Umbilical cord (tissue), 2 donors: ENCODE data around the gene NFIB. TPM values are rescaled to one million over a fixed set of nuclear protein-coding genes. Genes with fewer than 3 reads are reported as not detected.

Experiments
- DNase-seq: peaks from one replicate; pipeline ENCODE4 v3.0.0-alpha.2; 2015; ENCODE audit warnings: low spot score
- total RNA-seq: library from RNA; depleted of rRNA; stranded (reverse); fragments of >200 nt; gene quantifications from one replicate; pipeline ENCODE4 v1.2.3, GENCODE V29; 2014; ENCODE audit warnings: low replicate concordance; ENCODE audit not compliant: insufficient read depth

NFIB gene
- total RNA-seq, 1 donor from 2014 or later = 33.0 TPM

DNA sequence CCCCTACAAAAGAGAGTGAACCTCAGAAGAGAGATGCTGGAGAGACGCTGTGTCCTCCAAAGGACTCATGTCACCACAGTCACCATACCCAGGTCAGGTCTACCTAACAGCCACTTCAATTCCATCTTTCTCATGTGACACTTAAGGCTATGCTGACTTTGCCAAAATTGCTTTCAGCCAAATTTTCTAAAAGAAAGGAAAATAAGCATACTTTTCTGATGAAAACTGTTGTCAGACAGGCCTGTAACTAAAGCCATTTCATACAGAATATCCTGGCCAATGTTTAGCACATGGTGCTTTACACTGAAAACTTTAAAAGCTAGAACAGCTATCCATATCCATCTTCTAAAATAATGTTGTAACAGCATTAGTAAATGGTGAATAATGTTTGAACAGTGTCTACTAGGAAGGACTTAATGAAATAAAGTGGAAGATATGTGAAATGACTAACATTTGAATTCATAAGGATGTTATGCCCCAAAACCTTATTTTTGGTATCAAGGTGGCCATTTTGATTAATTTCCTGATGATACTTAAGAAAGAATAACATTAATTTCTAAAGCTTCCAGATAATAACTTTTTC is 97.2 kb downstream of the NFIB start:
- DNase-seq = no peak

DNA sequence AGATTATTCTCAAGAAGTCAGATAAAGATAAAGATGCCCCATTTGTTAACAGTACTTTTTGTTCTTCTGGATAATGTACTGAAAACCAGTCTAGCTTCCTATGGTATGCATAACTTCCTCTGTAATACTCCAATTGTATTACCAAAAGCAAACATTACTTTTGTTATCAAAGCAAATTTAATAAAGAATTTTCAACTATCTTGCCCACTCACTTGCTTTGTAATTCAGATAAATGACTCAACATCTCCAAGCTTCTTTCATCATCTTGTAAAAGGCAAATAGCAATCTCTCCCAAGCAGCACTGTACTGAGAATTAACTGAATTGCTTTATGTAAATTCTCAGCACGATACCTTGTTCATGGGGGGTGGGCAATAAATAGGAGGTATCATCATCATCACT is 98.3 kb downstream of the NFIB start:
- DNase-seq = no peak

DNA sequence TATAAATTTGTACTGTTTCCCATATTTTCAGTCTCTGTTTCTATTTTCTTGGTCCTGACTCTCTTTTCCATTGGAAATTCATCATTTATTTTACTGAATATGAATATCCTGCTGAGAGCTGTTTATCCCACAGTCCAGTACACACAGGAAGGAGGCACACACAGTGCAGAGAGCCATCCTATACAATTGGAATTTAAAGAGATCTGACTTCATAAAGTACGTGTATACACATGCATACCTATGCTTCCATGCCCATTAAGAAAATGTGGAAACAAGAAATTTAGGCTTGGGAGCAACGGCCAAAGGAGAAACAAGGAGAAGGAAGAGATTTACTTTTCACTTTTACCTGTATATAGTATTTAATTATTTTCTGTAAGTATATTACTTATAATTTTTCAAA is 99.2 kb downstream of the NFIB start:
- DNase-seq = no peak

DNA sequence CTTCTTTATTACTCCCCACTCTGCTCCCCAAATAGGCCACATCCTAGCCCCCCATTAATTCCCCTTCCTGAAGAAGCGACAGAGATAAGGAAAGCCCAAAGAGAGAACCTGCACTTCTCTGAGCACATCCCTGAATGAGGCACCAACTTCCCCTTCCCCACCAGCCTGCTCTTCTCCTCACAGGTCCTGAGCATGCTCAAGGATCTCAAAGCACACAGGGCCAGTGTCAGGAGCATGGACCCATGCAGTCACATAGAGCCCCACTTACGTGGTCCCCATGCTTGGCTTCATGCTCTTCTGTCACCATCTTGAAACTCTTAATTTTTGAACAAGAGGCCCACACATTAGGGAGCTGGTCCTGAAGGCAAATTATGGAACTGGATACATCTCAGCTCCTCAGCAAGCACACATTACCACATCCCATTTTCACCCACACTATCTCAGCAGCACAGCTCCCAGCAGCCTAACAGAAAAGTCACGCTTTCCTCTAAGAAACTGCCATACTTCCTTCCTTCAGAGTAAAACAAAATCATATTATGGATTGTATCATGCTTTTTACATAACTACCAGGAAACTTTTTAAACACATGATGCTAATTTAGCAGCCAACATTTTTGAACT is 99.8 kb downstream of the NFIB start:
- DNase-seq = no peak

DNA sequence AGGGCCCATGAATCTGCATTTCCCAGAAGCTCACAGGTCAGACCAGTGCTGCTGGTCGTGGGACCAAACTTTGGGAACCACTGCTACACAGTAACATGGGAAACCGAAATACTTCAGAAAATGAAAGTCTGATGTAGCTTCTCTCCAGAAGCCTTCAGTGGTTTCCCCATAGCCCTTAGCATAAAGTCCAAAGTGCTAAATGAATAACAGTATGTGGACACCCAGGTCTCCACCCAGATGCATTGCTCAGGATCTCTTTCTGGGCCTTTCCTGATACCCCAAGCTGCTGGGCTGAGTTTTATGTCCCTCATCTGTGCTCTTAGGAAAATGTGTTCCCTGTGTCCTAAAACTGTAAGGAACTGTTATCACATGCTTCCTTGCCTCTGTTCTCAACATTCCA is 100.4 kb downstream of the NFIB start:
- no peak for DNase-seq

DNA sequence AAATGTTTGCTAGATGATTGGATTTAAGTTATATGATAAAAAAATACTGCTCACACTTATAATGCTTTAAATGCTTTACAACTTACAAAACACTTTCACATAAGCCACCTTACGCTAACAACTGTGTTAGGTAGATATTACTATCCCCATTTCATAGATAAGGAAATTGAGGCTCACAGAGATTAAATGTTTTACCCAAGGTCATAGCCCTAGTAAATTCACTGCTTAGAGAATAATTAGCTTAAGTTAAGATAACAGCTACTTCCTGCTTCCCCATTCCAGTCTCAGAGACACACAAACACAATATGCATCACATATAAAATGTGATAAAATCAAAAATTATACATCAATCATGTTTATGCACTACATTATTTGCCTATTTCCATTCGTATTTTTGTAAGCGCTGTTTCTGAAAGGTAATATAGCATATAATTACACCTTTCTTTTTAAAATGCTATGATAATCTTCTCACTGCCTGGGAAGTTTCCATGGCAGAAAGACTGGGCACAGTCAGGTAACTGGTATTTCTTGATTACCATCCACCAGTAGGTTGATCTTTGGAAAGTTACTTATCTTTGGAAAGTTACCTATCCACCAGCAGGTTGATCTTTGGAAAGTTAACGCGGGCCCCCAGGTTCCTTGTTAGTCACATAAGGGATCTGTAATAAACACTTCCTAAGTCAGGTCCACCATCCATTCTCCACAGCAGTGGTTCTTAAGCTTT is 101.1 kb downstream of the NFIB start:
- DNase-seq = no peak

DNA sequence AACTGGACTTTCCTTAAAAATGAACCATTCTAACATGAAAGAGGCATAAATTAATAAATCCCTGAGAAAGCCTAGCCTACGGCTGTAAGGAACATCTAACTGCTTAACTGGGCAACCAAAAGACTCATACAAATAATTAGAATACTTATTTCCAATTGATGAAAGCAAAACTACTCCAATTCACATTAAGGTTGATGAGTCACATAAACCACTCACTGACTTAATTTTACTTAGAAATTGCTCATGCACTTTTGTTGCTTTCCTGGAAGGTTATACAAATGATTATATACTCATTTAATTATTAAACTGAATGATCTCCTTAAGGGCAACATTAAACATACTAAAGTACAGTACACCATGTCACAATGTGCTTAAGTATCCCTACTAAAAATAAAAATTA is 101.9 kb downstream of the NFIB start:
- no peak for DNase-seq

DNA sequence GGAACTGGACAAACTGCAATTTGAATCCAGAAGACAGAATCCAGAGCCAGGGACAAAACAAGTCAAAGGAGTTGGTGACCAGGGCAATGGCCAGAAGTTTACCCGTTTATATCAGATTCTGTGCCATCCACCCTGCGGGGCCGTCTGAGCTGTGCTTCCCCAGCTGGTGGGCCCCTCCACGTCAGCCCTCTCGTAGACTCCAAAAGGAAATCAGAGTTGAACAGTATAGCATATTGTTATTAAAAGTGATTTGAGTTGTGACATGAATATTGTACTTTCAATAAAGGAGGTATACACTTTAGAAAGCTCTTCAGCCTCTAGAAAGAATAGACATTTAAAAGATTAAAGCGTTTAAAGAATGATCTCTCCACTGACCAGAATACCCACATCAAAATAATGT is 102.4 kb downstream of the NFIB start:
- no peak for DNase-seq

DNA sequence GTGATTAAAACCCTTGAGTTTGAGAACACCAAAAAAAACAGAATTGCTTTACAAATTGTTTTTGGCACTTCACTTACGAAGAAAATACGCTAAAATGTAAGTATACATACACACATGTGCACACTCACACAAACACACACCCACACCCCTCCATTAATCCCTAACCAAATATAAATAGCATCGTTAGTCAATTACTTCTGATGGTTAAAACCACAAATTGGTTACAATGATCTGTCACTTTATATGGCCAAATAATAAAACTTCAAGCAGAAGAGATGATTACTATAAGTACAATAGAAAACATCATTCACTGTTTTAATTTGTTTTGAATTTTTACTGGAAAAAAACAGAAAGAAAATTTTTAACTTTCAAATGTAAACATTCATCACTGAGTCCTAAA is 103.5 kb downstream of the NFIB start:
- DNase-seq = no peak

DNA sequence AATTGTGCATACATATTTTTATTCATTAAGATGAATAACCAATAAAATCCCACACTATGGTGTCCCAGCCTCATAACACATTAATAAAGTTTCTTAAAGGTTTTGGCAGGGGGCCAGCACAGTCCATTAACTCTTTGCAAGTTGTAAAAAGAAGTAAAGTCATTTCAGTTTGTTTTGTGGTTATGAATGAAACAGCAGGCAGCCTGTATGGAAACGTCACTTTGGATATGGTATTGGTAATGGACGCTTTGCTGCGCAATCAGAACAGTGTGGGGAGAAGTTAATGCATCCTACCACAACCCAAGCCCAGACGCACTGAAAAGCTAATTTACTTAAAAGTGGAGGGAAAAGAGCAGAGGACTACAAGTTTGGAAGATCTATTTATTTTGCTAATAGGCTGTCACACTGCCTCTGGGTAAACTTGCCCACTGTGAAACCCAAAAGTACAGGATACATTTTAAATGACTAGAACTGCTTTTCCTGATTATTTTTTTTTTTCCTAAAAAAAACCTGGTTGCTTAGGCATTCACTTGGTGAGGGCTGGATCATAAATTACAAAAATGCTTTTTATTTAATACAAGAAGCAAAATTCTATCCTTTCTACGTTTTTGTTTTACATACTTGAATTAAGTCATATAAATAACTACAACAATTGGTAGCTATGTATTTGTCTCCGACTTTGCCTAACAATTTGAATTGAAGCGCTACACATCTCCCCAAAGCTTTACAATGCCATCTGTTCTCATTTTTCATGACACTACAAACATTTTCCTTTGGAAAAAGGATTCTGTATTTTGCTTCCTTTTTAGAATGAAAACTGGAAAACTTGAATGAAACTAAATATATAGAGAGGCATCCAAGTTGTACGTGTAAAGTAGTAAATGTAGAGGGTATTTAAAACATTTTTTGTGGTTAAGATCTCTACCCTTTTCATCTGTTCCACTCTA is 104.3 kb downstream of the NFIB start:
- DNase-seq = no peak

DNA sequence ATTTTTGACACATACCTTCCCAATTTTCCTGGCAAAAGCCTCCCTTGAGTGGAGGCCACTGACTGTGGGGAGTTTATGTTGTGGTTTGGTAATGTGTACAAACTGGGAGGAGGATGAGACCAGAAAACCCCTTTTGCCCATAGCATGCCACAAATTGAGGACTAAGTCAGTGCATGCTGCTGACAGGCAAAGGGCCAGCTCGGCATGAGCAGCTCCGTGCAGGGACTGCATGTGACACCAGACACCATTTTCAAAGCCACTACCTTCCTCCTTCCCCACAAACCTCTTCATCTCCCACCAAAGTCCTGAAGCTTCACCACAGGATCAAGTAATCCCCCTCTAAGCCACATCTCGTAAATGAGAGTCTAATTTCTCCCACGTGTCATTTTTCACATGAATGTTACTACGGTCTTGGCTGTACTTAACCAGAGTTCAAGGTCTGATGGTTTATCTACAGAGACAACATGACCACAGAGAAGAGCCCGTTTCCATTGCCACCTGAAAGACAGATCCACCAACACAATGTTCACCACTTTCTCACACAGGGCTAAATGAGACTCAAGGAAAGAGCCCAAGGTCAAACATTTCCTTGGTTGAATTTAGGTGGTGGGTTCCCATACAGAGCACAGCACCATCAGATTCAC is 106.5 kb downstream of the NFIB start:
- no peak for DNase-seq

DNA sequence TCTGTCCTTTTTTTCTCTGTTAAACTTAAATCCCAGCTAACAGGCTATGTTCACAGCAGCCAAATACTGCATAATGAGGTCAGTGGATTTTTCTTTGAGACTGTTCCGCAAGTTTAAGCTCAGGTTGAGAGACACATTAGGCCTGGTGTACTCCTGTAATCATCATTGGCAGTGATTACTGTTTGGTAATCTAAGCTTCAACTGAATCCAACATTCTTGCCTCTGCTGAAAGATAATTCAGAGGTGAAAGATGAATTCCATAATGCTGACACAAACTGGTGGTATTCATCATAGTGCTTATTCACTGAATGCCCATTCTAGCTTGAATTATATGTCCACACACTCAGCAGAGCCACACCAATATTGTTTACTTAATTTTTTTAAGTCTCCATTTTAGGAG is 108.5 kb downstream of the NFIB start:
- peak; percentile 63 for DNase-seq

DNA sequence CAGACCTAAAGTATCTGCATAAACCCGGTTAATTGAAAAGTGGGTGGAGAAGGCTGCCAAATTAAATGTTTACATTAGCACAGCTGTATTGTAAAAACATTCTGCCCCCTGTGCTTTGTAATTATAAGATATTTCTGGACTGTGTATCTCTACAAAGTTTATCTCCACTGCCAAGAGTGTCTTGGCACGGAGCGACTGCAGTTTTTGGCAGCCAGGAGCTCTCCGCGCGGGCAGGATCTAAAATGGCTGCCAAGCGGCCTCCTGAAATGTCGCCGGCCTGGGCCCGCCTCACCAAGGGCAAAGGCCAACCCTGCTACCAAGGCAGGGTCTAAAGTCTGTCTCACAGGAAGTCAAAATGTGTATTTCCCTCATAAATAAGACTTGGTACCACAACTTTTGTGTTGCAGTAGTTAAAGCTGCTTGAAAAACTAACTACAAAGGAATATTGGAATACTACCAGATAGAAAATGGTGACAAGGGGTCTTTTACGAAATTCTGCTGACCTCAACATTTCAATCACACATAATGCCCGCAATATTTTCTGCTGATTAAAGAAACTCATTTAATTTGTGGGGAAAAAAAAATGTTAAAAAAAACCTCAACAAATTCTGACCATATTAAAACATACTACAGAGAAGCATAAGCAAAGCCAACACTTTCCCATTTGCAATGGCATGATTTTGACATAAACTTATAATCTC is 110.4 kb downstream of the NFIB start:
- peak; percentile 56 for DNase-seq

DNA sequence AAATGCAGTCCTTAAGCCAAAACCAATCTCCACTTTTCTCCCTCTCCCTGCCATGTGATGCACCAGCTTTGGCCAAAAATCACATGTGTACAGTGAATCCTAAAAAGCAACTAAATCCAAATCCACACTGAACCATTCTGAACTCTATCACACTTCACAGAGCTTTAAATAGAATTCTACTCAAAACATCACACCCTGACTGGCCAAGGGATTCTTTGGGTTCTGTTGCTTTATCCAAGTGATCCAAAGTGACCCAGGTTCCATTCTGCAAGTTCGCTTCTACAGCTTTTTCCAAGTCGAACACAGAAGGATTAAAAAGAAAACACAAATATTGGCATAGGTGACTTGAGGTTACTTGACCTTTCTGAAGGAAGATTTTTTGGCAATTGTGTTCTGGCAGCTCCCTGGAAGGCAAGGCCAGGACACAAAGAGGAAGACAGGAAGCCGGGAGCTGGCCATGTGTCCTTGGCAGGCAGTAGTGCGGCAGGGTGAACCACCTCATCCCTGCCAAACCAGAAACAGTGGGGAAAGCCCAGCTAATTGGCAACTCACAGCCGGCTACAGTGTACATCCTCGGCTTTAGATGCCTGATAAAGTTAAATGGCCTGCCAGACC is 115.0 kb downstream of the NFIB start:
- peak; percentile 33 for DNase-seq

DNA sequence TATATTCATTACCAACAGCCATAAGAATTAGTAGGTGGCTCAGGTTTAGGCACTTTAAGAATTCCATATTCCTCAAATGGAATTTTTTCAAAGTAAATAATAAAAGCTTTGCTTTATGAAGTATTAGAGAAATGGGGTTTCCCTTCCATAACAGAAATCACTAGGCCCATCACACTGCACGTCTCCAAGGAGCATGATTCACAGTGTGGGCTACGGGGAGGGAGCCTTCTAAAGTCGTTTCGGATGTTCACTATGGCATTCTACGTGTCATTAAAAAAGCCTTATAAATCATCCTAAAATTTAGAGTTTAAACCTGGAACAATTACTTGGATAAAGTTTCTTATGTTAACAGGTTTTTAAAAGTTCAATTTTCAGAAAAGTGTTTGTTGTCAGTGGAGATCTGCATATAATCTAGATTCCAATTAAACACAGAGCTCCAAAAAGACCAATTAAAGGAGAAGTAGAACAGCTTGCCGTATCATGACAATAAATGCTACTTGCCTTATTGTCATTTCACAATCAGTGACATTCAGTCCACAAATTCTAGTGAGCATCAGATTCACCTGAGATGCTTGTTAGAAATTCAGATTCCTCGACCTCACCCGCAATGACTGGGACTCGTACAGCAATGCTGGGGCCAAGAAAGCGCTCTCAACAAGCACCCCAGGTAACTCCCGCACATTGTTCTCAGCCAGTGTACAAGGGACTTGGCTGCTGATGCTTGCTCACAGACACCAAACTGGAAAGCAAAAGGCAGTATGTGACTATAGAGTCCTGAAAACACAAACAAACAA is 115.7 kb downstream of the NFIB start:
- DNase-seq = no peak

DNA sequence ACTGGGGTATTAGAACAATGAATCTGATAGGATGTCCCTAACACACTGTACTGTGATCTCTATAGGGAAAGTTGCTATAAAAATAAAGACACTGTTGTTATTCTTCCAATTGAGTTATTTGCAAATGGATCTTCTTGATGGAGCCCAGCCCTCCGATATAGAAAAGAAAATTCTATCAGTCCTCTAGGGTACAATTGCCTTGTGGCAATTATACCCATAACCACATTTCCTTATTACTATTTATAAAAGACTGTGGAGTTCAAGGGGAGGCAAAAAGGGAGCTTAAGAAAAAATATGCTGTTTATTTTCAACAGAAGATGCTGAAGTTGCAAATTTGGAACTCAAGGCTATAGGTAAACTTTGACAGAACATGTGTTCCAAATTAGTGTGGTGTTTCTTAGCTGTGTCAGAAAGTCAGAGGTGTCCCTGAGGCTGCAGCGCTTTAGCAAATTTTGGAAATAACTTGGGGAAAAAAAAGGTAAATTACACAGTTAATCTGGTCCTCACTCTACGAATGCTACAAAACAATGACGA is 116.5 kb downstream of the NFIB start:
- no peak for DNase-seq

DNA sequence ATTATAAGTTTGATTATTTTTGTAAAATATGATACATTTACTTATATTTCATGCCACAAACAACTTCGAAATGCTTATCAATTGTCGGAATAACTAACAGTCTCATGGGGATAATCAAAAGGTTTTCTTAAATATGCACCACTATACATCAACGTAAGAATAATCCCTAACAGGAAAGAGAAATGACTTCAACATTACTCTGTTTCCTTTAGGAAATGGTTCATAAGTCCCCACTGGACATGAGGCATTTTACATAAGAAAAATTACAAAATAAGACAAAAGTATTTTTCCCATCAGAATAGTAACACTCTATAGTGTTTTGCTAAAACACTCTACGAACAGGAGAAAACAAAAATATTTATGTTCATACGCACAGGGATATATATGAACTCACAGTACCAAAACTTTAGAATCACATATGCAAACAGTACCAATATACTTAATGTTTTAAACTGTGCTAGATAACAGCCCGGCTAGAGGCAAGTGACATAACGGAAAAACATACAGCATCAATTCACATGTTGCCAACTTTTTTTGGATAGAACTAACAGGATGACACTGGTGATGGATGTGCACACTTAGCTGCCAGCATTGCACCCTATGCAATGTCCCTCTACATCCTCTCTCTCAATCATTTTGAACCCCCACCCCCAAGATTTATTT is 120.5 kb downstream of the NFIB start:
- no peak for DNase-seq

DNA sequence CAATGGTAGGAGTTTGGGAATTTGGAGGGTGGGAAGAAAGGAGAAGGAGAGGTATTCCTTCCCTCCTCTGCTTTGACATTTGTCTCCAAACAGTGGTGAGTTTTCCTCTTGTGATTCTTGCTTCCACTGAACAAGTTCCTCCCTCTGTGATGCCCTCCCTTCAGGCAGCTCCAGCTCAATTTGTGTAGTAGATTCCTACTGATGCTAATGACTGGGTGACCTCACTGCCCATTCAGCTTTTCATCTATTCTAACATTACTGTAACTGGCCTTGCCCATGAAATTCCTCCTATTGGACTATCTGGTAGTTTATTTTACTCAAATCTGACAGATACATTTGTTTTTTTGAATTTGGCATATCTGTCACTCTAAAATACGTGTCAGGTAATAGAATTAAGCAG is 121.4 kb downstream of the NFIB start:
- DNase-seq = no peak

DNA sequence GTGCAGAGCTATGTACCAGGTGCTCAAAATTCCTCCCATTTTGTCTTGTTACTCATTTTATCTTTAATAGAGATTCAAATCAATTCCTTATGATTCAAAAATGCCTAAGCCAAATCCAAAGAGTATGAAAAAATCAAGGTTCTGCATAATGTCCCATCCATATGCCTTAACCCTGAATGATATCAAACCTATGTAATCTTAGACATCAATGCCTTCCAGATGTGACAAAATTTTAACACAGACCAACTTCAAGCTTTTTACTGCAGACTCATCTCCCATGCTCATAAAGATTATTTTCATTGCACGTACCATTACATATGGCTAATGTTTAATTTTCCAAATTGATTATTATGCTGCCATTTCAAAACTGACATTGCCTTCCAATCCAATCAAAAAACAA is 122.4 kb downstream of the NFIB start:
- no peak for DNase-seq
